LNCAP (cell line): Measurements from ENCODE around the gene GAREM1.

Experiments used
- TF ChIP-seq, protein P1 (sequence below): fragments of 450-650 bp; IDR thresholded peaks from 2 replicates; pipeline ENCODE4 v1.5.1; 2017; ENCODE audit warnings: mild to moderate bottlenecking

Gene GAREM1

DNA sequence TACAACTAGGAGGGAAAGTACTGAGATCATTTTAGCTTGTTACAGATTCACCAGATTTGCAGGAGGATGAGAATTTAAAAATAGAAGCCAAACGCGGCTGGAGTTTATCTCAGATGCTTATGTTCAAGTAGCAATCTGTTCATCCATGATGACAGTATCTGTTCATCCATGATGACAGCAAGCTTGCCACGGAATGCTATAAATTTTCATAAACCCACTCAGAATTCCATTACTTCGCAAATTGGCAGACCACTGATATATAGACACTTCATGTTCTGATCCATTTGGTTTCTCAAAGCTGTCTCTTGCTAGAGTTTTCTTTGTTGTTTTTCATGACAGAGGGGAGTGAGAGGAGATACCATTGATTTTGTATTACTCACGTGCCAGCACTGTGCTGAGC is 84.2 kb downstream of the GAREM1 start:
- TF ChIP-seq, protein P1, sequence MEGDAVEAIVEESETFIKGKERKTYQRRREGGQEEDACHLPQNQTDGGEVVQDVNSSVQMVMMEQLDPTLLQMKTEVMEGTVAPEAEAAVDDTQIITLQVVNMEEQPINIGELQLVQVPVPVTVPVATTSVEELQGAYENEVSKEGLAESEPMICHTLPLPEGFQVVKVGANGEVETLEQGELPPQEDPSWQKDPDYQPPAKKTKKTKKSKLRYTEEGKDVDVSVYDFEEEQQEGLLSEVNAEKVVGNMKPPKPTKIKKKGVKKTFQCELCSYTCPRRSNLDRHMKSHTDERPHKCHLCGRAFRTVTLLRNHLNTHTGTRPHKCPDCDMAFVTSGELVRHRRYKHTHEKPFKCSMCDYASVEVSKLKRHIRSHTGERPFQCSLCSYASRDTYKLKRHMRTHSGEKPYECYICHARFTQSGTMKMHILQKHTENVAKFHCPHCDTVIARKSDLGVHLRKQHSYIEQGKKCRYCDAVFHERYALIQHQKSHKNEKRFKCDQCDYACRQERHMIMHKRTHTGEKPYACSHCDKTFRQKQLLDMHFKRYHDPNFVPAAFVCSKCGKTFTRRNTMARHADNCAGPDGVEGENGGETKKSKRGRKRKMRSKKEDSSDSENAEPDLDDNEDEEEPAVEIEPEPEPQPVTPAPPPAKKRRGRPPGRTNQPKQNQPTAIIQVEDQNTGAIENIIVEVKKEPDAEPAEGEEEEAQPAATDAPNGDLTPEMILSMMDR, result no peak

DNA sequence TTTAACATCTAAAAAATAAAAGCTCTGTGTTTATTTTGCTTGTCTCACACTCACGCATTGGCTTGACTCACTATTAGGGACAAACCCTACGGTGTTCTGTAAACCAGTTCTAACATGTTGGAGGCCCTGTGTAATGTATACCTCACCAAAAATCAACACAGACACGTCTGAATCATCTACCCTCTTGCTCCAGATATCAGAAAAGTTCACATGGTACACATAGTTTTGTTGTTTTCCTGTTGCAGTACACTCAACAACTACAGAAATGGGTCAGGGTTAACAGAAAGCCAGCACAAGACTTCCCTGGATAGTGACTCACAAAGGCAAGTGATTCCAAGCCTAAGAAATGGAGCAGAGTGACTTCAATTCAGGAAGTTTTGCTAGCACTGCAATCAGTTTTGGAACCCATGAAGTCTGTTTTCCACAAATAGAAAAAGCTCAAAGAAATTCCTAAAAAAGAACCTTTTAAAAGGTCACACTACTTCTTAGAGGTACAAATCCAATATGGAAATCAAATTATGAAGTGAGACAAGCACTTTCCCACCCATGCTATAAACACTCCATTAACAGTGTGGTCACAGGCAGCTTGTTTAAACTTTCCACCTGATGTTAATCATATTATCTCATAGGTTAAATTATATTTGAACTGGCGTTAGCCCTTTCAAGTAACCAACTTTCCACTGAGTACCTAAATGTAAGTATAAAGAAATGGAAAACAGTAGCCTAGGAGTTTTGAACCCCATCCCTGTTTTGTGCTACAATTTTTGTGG is 87.4 kb downstream of the GAREM1 start:
- TF ChIP-seq, protein P1, result no peak

DNA sequence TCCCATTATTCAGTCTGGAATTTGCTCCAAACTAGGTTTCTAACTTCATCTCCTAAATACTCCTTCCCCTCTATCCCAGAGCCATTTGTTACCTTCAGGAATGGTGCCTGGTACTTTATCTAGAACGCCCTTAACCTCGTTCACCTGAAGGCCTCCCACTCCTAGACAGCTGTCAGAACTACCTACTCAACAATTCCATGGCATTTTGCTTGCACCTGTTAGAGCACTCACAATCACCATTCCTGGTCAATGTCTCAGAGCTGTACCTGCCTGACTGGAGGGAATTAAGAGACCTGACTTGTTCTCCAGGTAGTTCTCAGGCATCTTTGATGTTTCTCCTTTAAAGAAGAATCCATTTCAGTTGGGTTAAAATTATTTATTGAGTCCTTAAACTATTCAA is 88.9 kb downstream of the GAREM1 start:
- TF ChIP-seq, protein P1, result no peak

DNA sequence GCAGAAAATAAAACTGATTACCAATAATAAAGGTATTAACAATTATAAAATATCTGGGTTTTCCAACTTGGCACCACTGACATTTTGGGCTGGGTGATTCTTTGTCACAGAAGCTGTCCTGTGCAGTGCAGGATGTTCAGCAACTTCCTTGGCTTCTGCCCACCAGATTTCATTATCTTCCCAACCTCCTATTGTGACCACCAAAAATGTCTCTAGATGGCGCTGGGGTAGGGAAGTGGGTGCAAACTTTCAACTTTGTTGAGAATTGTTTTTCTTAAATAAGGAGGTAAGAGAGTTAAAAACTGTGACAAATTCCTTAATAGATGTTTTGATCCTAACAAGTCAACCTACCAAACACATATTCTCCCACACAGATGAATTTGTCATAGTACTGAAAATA is 90.1 kb downstream of the GAREM1 start:
- TF ChIP-seq, protein P1, result no peak

DNA sequence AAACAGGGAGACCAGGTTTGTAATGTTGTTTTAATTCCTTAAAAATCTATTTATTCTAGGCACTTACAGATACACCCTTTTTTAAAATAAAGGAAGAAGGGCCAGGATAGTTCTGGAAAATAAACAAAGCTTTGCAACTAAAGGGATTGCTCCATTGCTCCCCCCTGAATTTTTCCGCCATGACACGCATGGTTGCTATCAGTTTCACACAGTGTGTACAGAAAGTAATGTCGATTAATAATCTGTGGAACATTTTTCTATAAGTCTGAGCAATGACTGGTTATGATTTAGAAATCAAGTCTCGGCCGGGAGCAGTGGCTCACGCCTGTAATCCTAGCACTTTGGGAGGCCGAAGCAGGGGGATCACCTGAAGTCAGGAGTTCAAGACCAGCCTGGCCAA is 90.8 kb downstream of the GAREM1 start:
- TF ChIP-seq, protein P1, result no peak

DNA sequence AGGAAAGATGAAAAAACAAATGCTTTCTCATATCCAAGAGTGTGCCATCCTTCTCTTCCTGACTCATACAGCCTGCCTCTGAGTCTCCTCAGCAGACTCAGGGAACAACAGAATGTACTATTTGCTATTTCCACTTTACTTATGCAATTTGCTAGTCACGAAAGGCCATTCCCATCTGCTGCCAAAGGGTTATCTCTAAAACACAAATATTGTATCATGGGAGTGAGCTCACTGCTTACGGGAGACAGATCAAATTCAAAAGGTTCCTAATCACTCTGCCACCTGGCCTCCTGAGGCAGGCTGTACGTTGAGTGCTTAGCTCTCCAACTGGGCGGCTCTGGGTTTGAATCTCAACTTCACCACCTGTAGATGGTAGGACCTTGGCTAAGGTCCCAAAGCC is 92.0 kb downstream of the GAREM1 start:
- TF ChIP-seq, protein P1, result no peak

DNA sequence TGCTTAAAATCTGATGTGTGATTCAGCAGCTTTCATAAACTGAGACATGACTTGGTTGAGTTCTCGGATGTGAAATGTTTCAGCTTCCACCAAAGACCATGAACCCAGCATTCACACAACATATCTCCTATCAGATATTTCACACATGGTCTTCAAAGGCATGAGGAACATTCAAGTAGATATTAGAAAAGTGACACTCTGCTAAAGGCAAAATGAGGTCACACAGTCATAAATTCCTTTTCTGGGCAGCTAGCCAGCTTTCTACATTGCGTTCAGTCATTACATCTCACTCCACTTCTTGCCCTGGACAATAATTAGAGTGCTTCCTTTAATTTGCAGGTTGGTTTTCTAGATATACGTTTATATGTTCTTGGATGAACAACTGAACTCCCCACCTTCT is 96.7 kb downstream of the GAREM1 start:
- TF ChIP-seq, protein P1, result no peak

DNA sequence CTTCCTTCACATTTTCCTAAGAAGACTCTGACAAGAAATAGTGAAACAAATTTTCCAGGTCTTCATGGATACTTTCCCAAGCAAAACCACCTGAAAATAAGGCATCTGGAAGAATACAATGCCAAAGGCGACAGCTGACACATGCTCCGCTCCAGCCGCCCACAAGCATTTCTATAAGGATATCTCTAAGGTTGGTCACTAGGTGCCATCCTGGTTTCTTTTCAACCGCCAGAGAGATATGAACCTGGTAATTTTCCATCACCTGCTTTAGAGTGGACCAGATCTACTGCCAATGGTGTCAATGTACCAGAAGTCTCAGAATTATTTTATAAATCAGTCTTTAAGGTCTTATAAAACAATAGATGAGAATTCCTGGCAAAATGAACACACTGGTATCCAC is 97.2 kb downstream of the GAREM1 start:
- TF ChIP-seq, protein P1, result no peak
